ENCODE measurements around the gene EZR.

- TF ChIP-seq CTCF (IDR thresholded peaks at IDR 0.05) (no peak), POLR2A (IDR thresholded peaks at IDR 0.05) (no peak)
Measured at GRCh38 chr6:158753811-158754210, 65.4 kb downstream of the EZR start.
